GM12878 (cell line): ENCODE data around the gene DIMT1. TPM values are rescaled to one million over a fixed set of nuclear protein-coding genes. Genes with fewer than 3 reads are reported as not detected.

Experiments
- ATAC-seq: fragments of 200-7000 bp; cut with Tn5 transposase; 3 replicates; pipeline ENCODE4 v1.9.1; 2020; ENCODE audit warnings: mild to moderate bottlenecking, moderate library complexity
- BruUV-seq: library from RNA; stranded (reverse); fragments of 400-500 nt; replicated peaks from 2 replicates; lab custom pipeline; 2021; lab: Mats Ljungman, UMichigan
- CTCF ChIA-PET: fragments of 300-600 bp; sonication (Branson Sonifier 250); formaldehyde crosslinking; extraction: SDS; loops from one replicate; lab custom pipeline; 2021; ENCODE audit warnings: inconsistent platforms; lab: Yijun Ruan, JAX
- POLR2A ChIA-PET: fragments of 350-600 bp; formaldehyde crosslinking; extraction: SDS; loops from one replicate; lab custom pipeline; 2021; ENCODE audit warnings: inconsistent platforms; lab: Charles Lee
- RAD21 ChIA-PET: fragments of 300-600 bp; sonication (Branson Sonifier 250); formaldehyde crosslinking; loops from one replicate; lab custom pipeline; 2023; ENCODE audit warnings: antibody characterized with exemption; ENCODE audit not compliant: unreplicated experiment; lab: Charles Lee
- SMC1A ChIA-PET: fragments of 300-600 bp; sonication (Branson Sonifier 250); formaldehyde crosslinking; loops from one replicate; lab custom pipeline; 2023; ENCODE audit not compliant: unreplicated experiment, uncharacterized antibody; lab: Charles Lee
- DNase-seq: peaks from one replicate; pipeline ENCODE4 v3.0.0-alpha.2; 2011; ENCODE audit warnings: low read depth, low spot score
- FAIRE-seq: peaks from 3 replicates; lab custom pipeline; 2011; peaks lifted over from hg19 to GRCh38; lab: Jason Lieb, UNC
- H2AFZ ChIP-seq: 2 replicates; pipeline ENCODE4 v1.6.0; 2011; ENCODE audit warnings: low read depth, low read length, control low read depth; ENCODE audit not compliant: control insufficient read depth
- H3K27ac ChIP-seq: 2 replicates; pipeline ENCODE4 v1.5.1; 2011; ENCODE audit warnings: control low read depth; ENCODE audit not compliant: control insufficient read depth, insufficient read depth
- H3K27me3 ChIP-seq, 2 experiments: replicated peaks in 1 of 2; 2 replicates each; pipeline versions ENCODE4 v1.6.0 to v1.6.1; 2011; ENCODE audit warnings: low read length in 1 of 2; ENCODE audit not compliant: control insufficient read depth in 2 of 2, insufficient read depth in 2 of 2
- H3K36me3 ChIP-seq, 2 experiments: 2 replicates each; pipeline ENCODE4 v1.5.1; 2011; ENCODE audit warnings: low read length in 1 of 2; ENCODE audit not compliant: control insufficient read depth in 2 of 2, insufficient read depth in 2 of 2
- H3K4me1 ChIP-seq: 2 replicates; pipeline ENCODE4 v1.6.1; 2011; ENCODE audit warnings: mild to moderate bottlenecking, low read length, moderate library complexity, mixed read lengths; ENCODE audit not compliant: control insufficient read depth, insufficient read depth
- H3K4me2 ChIP-seq: 2 replicates; pipeline ENCODE4 v1.6.0; 2011; ENCODE audit warnings: control low read depth; ENCODE audit not compliant: control insufficient read depth, insufficient read depth
- H3K4me3 ChIP-seq: fragments of 200-600 bp; sonication (generic); 2 replicates; pipeline ENCODE4 v1.5.1; 2016
- H3K79me2 ChIP-seq: 2 replicates; pipeline ENCODE4 v1.6.0; 2011; ENCODE audit warnings: low read length; ENCODE audit not compliant: control insufficient read depth, insufficient read depth
- H3K9ac ChIP-seq: 2 replicates; pipeline ENCODE4 v1.8.0; 2011; ENCODE audit warnings: low read length, control low read depth, mixed read lengths; ENCODE audit not compliant: control insufficient read depth, insufficient read depth
- H3K9me3 ChIP-seq: replicated peaks from 3 replicates; pipeline ENCODE4 v1.5.1; 2011; ENCODE audit warnings: mild to moderate bottlenecking, low read length; ENCODE audit not compliant: control insufficient read depth, insufficient read depth
- H4K20me1 ChIP-seq: 2 replicates; pipeline ENCODE4 v1.6.0; 2011; ENCODE audit not compliant: control insufficient read depth, insufficient read depth
- CEBPB ChIP-seq, 2 experiments: fragments of 150-350 bp in 1 of 2; IDR thresholded peaks; 2 replicates each; pipeline ENCODE4 v1.6.1; 2012 to 2014; ENCODE audit warnings: low read depth in 2 of 2, low read length in 2 of 2, borderline replicate concordance in 1 of 2, inconsistent platforms in 1 of 2
- E4F1 ChIP-seq: fragments of 450-650 bp; IDR thresholded peaks from 2 replicates; pipeline ENCODE4 v1.6.1; 2018; ENCODE audit warnings: borderline replicate concordance, mild to moderate bottlenecking; ENCODE audit not compliant: partially characterized antibody
- ETV6 ChIP-seq, 2 experiments: fragments of 450-650 bp in 1 of 2; IDR thresholded peaks in 1 of 2; conservative IDR thresholded peaks in 1 of 2; 2 replicates each; pipeline ENCODE4 v1.6.1; 2014; ENCODE audit warnings: antibody characterized with exemption in 1 of 2, borderline replicate concordance in 1 of 2, low read depth in 1 of 2, mild to moderate bottlenecking in 1 of 2, moderate library complexity in 1 of 2
- GABPA ChIP-seq: IDR thresholded peaks from 2 replicates; pipeline ENCODE4 v1.6.1; 2014; ENCODE audit warnings: antibody characterized with exemption, low read depth, mild to moderate bottlenecking, inconsistent platforms
- HCFC1 ChIP-seq: fragments of 150-350 bp; IDR thresholded peaks from 2 replicates; pipeline ENCODE4 v1.6.1; 2014; ENCODE audit warnings: low read length
- KAT2A ChIP-seq: conservative IDR thresholded peaks from 2 replicates; pipeline ENCODE4 v1.6.1; 2011; ENCODE audit warnings: low read depth, low read length; ENCODE audit not compliant: control insufficient read depth
- MXI1 ChIP-seq: fragments of 150-350 bp; IDR thresholded peaks from 2 replicates; pipeline ENCODE4 v1.6.1; 2011; ENCODE audit warnings: low read depth, mild to moderate bottlenecking, inconsistent platforms, low read length, improper control_type of control experiment
- PAX8 ChIP-seq: fragments of 450-650 bp; IDR thresholded peaks from 2 replicates; pipeline ENCODE4 v1.6.1; 2017; ENCODE audit warnings: mild to moderate bottlenecking, moderate library complexity
- POLR2AphosphoS5 ChIP-seq: IDR thresholded peaks from 2 replicates; pipeline ENCODE4 v1.6.1; 2011; ENCODE audit warnings: mild to moderate bottlenecking, low read length, inconsistent platforms
- POU2F2 ChIP-seq: IDR thresholded peaks from 3 replicates; pipeline ENCODE4 v1.6.1; 2011; ENCODE audit warnings: low read depth, mild to moderate bottlenecking, low read length, borderline replicate concordance
- RELA ChIP-seq: fragments of 450-650 bp; IDR thresholded peaks from 2 replicates; pipeline ENCODE4 v1.8.0; 2014; ENCODE audit warnings: borderline replicate concordance; ENCODE audit not compliant: partially characterized antibody
- RUNX3 ChIP-seq: IDR thresholded peaks from 2 replicates; pipeline ENCODE4 v1.6.1; 2012; ENCODE audit warnings: low read length, inconsistent platforms
- SKIL ChIP-seq: fragments of 450-650 bp; IDR thresholded peaks from 2 replicates; pipeline ENCODE4 v1.6.1; 2017; ENCODE audit warnings: mild to moderate bottlenecking, low read depth, inconsistent platforms; ENCODE audit not compliant: poor library complexity, severe bottlenecking
- SMAD1 ChIP-seq: fragments of 450-650 bp; IDR thresholded peaks from 2 replicates; pipeline ENCODE4 v1.6.1; 2018; ENCODE audit warnings: mild to moderate bottlenecking, low read depth; ENCODE audit not compliant: partially characterized antibody
- STAT1 ChIP-seq: fragments of 450-650 bp; conservative IDR thresholded peaks from 2 replicates; pipeline ENCODE4 v1.6.1; 2014; ENCODE audit warnings: antibody characterized with exemption, mild to moderate bottlenecking
- USF1 ChIP-seq: IDR thresholded peaks from 2 replicates; pipeline ENCODE4 v1.6.1; 2011; ENCODE audit warnings: borderline replicate concordance, low read depth, mild to moderate bottlenecking, moderate library complexity, mixed read lengths, low read length; ENCODE audit not compliant: insufficient read depth; ENCODE audit errors: extremely low read length
- YY1 ChIP-seq: IDR thresholded peaks from 2 replicates; pipeline ENCODE4 v1.6.1; 2011; ENCODE audit warnings: low read depth, mild to moderate bottlenecking, low read length
- ZNF207 ChIP-seq: fragments of 450-650 bp; IDR thresholded peaks from 2 replicates; pipeline ENCODE4 v1.6.1; 2014; ENCODE audit warnings: antibody characterized with exemption, mild to moderate bottlenecking, borderline replicate concordance
- WGBS: methylation state at CpG from one replicate; pipeline ENCODE4 v1.1.6; 2016; ENCODE audit warnings: low lambda C conversion rate; ENCODE audit not compliant: insufficient replicate concordance, insufficient coverage; ENCODE audit errors: missing lambda C conversion rate; 5-methylcytosine and 5-hydroxymethylcytosine counted together
- in situ Hi-C: fragments of 300-500 bp; cut with MboI; formaldehyde crosslinking; loops from 9 replicates; pipeline ENCODE4 v1.14.3; 2018; ENCODE audit warnings: mixed read lengths
- intact Hi-C: fragments of 100-400 bp; cut with micrococcal nuclease; formaldehyde crosslinking; loops from one replicate; pipeline ENCODE4 v1.14.2; 2022; ENCODE audit not compliant: unreplicated experiment
- polyA plus RNA-seq, 11 experiments: library from polyadenylated mRNA; depleted of rRNA in 4 of 11; unstranded in 6 of 11; stranded (reverse) in 5 of 11; fragments of >200 nt; fragmentation: Nextera tagmentation in 4 of 11; fragmentation: Illumina TruSeq in 1 of 11; extraction: Ambion mirVana in 4 of 11; extraction: Trizol in 1 of 11; gene quantifications; 1 replicate in 1 of 11; 2 replicates in 10 of 11; pipeline versions ENCODE4 v1.2.1 to v1.2.3, GENCODE V29; 2011 to 2016; ENCODE audit warnings: inconsistent platforms in 2 of 11, missing spikeins in 2 of 11, low read depth in 1 of 11
- total RNA-seq, 4 experiments: library from RNA; depleted of rRNA in 3 of 4; stranded (reverse); fragments of >200 nt in 3 of 4; fragmentation: Illumina TruSeq in 1 of 4; extraction: Trizol in 1 of 4; gene quantifications; 2 replicates each; pipeline versions ENCODE4 v1.2.1 to v1.2.3, GENCODE V29; 2013 to 2021

DIMT1 gene
- total and polyA plus RNA-seq, 10 of the 15 experiments (the other 5 are each of a cell fraction or from before 2014, with no cell fraction given), result 19.0 to 66.2 (median 31.6) TPM

- in situ Hi-C loops, result no loop called here
- SMC1A ChIA-PET, result interaction anchor here (1.8 to 2.7 kb wide), 2 partner anchors 11 to 117 kb away, joined by 5 to 9 read pairs; no protein-coding TSS in a partner anchor
- no peaks in the 10 kb centered on the region for H3K27me3 ChIP-seq
- BruUV-seq, result no TSS peak
- CTCF ChIA-PET, result interaction anchor here (0.6 to 1.7 kb wide), 10 partner anchors 8 to 533 kb away, joined by 3 to 9 read pairs (median 4); partner anchors contain the start of gene DIMT1
- TF ChIP-seq E4F1 (no peak), HCFC1 (no peak), GABPA (no peak), KAT2A (no peak), RUNX3 (no peak), YY1 (no peak), SMAD1 (no peak), SKIL (no peak), ETV6 (conservative IDR thresholded peaks at IDR 0.05 in 1 of 2, IDR thresholded peaks at IDR 0.05 in 1 of 2; ENCODE audit: borderline replicate concordance in 1 of 2, low read depth in 1 of 2) (no peak), ZNF207 (no peak), STAT1 (no peak), USF1 (no peak), PAX8 (no peak), RELA (no peak), MXI1 (no peak), CEBPB (IDR thresholded peaks at IDR 0.05; ENCODE audit: borderline replicate concordance in 1 of 2, low read depth in 2 of 2, low read length in 2 of 2) (no peak), POU2F2 (no peak), POLR2AphosphoS5 (no peak)
- H3K4me3 ChIP-seq, result no peak overlapping the region
- POLR2A ChIA-PET, result no interaction called here
- no peak overlapping the region for H3K27ac ChIP-seq
- no peak for ATAC-seq
- H3K79me2 ChIP-seq, result peaks cover 50% of the 10 kb centered on the region
- no peak overlapping the region for H3K9ac ChIP-seq
- peaks cover 13% of the 10 kb centered on the region for H3K4me1 ChIP-seq
- H3K36me3 ChIP-seq, result peaks cover 0 to 3% of the 10 kb centered on the region in 2 experiments; a peak in 2 of 4 replicates
- no peak for DNase-seq
- no peaks in the 10 kb centered on the region; the same call in 1 of the 2 replicates for H4K20me1 ChIP-seq
- RAD21 ChIA-PET, result no interaction called here
- 0 out of 2 replicates have a peak overlapping the region, but pooled peaks have one; percentile 13 for H3K4me2 ChIP-seq
- intact Hi-C loops, result no loop called here
- WGBS, result 92% methylated on average over 2 of the region's 2 CpGs
- H3K9me3 ChIP-seq, result no peaks in the 10 kb centered on the region
- no peak overlapping the region for H2AFZ ChIP-seq
- FAIRE-seq, result no peak
These were observed 62.7 kb downstream of the DIMT1 start for GRCh38 chr5:62340979-62341378.
